ENCODE measurements around the gene PPP1R12C.

GRCh38 chr19:55131421-55131820 is 14.0 kb upstream of the PPP1R12C start:
- TF ChIP-seq CTCF (IDR thresholded peaks at IDR 0.05) (no peak), POLR2A (IDR thresholded peaks at IDR 0.05) (no peak)

Measured in testis (tissue), 2 donors.